Measurements from ENCODE around the gene MAPRE2.

Gene MAPRE2

DNA sequence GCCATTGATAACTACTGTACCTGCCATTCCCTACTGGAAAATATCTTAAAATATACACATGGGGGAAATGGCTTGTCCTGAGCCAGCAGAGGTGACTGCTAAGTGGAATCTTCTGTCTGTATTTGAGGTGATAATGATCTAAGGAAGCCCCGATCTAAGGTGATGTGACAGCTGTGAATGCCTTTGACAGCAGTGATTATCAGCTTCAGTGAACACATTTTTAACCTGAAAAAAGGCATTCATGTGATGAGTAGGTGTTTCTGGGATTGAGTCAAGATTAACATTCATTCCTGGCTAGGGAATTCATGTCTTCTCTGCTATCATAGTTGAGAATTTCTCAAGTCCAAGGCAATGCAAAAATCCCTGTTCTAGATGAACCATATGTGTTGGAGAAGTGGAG lies 9.1 kb upstream of the MAPRE2 start:
- DNase-seq (ENCODE audit: low read depth in 1 of 2, low spot score in 1 of 2): no peak

GRCh38 chr18:35038029-35038428 lies 3.2 kb upstream of the MAPRE2 start:
- DNase-seq (ENCODE audit: low read depth in 1 of 2, low spot score in 1 of 2): no peak

GRCh38 chr18:35038881-35039491 lies 2.2 kb upstream of the MAPRE2 start:
- no peak for DNase-seq (ENCODE audit: low read depth in 1 of 2, low spot score in 1 of 2)

DNA sequence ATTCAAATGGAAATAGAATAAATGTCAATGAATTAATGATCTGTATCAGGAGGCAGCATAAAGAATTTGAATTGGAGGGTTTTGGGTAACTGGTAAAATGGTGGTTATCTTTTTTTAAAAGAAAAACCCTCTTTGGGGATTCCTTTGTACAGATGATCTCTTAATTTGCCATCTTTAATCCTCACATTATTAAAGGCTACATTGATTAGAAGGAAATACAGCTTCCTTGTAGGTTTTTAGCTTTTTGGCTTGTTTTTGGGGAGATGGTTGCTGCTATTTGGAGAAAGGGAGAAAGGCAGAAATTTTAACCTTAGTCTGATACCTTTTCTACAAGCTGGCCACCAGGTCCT lies 600 bp upstream of the MAPRE2 start:
- no peak for DNase-seq (ENCODE audit: low read depth in 1 of 2, low spot score in 1 of 2)

DNA sequence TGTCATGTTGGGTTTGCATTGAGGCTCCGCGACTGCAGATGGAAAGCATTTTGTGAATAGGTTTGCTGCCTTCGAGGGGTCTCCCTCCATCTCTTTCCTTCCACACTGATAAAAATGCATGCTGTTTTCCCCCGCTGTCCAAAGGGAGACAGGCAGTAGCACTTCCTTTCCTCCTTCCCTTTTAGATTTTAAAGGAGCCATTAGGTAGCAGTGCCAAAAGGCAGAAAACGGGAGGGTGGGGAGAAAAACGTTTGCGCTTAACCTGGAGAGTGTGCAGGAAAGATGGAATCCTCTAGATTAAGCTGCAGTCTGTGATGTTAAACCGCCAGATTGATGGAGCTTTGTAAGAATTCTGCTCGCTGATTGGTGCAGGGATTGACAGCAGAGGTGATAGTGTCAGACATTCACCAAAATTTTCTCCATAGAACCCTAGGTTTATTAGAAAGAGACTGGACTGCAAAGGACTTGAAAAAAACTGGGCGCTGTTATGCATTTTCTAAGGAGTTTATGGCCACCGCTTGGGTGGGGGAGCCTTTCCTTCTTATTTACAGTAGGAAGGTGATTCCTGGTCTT lies 688 bp downstream of the MAPRE2 start:
- no peak for DNase-seq (ENCODE audit: low read depth in 1 of 2, low spot score in 1 of 2)

DNA sequence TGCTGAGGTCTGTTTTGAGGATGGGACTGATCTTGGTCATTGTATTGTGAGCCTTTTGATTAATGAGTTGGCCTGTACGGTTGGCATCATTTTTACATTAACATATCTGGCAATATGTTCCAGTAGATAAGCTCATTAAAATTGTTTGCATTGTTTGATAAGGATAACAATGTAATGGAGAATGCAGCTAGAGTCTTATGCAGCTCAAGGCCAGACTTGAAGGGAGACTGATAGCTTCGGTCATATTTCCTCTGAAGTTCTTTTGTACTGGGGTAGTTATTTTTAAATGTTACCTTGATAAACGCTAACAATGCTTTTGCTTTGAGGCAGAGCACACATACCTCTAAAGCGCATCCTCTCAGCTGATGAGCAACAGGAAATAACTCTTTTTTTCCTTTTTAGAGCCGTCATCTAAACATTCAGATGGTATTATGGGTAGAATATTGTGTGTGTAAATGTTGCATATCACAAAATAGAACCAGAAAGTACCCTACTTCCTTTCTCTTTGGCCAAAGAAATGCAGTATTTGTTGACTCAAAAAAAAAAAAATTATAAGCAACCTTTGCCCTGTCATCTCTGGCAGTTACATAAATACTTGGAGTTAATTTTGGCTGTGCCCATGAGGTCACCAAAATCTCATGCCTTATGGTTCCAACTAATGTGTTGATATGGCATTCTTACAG lies 1.3 kb downstream of the MAPRE2 start:
- no peak for DNase-seq (ENCODE audit: low read depth in 1 of 2, low spot score in 1 of 2)

- DNase-seq (ENCODE audit: low read depth in 1 of 2, low spot score in 1 of 2): no peak
These were observed 2.0 kb downstream of the MAPRE2 start for GRCh38 chr18:35043207-35043606.

- DNase-seq (ENCODE audit: low read depth in 1 of 2, low spot score in 1 of 2): no peak
These were observed 3.9 kb downstream of the MAPRE2 start for GRCh38 chr18:35045121-35045520.

DNA sequence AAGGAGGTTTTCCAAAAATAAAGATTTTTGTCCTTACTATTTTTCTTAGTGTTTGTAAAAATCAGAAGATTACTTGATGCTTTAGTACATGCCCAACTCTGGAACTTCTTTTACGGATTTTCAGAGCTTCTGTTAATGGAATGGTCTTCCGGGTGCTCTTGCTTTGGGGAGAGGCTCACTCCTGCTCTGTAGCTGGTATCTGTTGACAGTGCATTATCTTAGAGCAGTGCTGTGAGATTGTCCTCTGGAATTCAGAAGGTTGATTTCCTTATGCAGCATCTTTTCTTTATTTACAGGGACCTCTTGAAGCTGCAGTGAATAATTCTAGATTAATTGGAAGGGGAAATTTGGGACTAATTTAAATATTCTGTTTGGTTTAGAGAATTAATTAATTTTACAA lies 4.6 kb downstream of the MAPRE2 start:
- no peak for DNase-seq (ENCODE audit: low read depth in 1 of 2, low spot score in 1 of 2)

DNA sequence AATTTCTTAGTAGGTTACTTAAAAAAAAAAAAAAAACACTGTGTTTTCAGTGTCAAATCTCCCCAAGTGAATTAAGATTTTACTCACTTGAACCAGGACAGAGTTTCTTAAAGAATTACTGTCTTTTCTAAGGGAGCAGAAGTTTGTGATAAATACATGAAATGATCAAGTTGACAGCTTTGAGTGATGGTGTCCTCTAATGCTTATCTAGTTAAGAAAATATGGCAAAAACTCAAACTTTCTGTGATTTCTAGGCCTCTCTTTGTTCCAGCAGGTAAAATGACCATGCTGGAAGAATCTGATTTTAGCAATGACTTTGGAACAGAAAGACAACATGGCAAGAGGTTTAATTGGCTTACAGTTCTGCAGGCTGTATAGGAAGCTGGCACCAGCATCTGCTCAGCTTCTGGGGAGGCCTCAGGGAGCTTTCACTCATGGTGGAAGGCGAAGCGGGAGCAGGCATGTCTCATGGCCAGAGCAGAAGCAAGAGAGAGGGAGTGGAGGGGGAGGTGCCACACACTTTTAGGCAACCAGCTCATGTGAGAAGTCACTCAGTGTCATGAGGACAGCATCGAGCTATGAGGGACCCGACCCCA lies 6.6 kb downstream of the MAPRE2 start:
- DNase-seq (ENCODE audit: low read depth in 1 of 2, low spot score in 1 of 2): no peak

DNA sequence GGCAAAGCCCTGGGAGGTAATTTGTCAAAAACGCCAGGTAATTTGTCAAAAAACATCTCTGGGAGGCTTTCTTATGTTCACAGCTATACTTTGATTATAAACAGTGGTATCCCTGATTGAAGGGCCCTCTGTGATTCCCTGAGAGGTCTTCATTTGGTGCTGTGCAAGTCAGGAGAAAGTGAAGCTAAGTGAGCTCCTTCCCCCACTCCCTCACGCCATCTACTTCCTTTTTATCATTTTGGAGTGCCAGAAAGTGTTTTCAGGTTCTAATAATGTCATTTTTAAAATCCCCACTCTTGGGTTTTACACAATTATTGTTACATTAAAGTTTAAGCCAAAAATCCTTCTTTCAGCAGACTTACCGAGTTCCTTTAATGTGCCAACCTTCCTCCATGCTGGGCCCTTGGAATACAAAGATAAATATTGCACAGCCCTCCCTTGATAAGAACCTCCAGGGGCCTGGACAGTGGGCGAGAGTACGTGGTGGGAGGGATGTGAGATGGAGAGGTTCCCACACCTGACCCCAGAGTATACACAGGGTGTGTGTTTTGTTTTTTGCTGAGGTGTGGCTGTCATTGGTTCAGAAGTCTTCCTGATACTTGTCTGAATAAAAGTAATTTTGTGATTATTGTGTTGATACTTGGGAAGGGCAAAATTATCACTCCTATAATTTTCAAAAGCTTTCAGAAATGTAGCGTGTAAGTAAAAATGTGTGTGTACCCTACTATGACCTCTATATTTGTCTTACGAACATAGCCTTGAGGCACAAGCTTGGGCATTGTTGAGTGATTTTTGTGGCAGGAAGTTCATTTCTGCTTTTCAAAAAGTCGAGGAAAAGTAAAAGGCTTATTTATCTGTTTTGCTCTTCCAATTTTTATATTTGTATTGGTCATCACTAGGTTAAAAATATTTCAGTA lies 8.2 kb downstream of the MAPRE2 start:
- no peak for DNase-seq (ENCODE audit: low read depth in 1 of 2, low spot score in 1 of 2)

DNA sequence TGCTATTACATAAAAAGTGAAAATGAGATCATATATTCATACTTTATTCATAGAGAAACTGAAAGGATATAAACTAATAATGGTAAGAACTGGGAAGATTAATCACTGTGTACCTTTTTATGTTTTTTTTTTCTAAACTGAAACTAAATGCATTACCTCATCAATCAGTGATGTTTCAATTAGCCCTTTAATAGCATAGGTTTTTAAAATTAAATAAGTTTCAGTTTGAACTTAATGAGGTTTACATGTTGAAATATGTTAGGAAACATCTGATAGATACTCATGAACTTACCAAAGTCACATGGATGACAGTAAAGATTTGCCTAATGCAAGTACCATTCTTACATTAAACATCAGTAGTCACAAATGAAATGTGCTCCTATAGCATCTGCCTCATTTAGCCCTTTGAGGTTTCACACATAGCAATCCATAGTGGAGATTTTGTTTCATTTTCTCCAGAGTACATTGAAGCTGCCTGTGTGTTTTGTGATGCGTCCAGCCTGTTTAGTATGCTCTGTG lies 8.9 kb downstream of the MAPRE2 start:
- no peak for DNase-seq (ENCODE audit: low read depth in 1 of 2, low spot score in 1 of 2)

GRCh38 chr18:35050705-35051195 lies 9.5 kb downstream of the MAPRE2 start:
- no peak for DNase-seq (ENCODE audit: low read depth in 1 of 2, low spot score in 1 of 2)

DNA sequence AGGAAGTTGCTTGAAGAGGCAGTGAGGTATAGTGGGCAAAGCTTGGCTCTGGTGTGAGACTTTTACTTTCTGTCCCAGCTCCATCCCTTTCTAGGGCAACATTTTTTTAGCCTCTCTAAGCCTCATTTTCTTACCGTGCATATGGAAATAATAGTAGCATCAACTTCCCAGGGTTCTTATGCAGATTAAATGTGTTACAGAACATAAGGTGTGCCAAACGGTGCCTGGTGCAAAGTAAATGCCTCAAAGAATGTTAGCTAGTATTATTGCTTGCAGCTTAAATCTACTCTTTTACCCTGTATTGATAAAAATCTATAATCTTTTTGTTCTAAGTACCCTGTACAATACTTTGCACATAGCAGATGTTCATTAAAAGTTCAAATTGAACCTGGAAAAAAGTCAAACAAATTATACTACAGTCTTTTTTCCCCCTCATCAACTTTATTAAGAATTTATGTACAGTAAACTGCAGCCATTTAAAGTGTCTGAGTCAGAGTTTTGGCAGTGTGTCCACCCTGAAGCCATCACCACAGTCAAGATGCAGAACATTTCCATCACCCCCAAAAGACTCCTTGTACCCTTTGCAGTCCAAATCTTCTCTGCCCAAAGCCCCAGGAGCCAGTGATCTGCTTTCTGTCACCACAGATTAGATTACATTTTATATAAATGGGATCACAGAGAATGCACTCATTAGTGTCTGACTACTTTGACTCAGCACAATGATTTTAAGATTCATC lies 10.6 kb downstream of the MAPRE2 start:
- no peak for DNase-seq (ENCODE audit: low read depth in 1 of 2, low spot score in 1 of 2)

GRCh38 chr18:35054401-35054800 lies 13.2 kb downstream of the MAPRE2 start:
- DNase-seq (ENCODE audit: low read depth in 1 of 2, low spot score in 1 of 2): no peak

DNA sequence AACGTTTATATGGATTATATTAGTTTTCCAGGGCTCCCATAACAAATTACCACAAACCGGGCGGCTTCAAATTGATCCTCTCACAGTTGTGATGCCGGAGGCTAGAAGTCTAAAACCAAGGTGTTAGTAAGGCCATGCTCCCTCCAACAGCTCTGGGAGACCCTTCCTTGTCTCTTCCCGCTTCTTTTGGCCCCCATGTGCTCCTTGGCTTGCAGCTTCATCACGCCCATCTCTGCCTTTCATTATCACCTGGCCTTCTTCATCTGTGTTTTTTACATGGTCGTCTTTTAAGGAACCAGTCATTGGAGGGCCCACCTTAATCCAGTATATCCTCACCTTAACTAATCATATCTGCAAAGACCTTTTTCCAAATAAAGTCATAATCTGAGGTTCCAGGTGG lies 13.9 kb downstream of the MAPRE2 start:
- DNase-seq (ENCODE audit: low read depth in 1 of 2, low spot score in 1 of 2): no peak

- DNase-seq (ENCODE audit: low read depth in 1 of 2, low spot score in 1 of 2): no peak
These were observed 14.5 kb downstream of the MAPRE2 start for GRCh38 chr18:35055726-35056125.

- DNase-seq (ENCODE audit: low read depth in 1 of 2, low spot score in 1 of 2): no peak
These were observed 18.2 kb downstream of the MAPRE2 start for GRCh38 chr18:35059280-35059927.

GRCh38 chr18:35060122-35060815 lies 19.1 kb downstream of the MAPRE2 start:
- no peak for DNase-seq (ENCODE audit: low read depth in 1 of 2, low spot score in 1 of 2)

All from activated T-helper 1 cell treated with anti-CD3 and anti-CD28 coated beads, Interleukin-2, amount 50 U/mL, for 16 hours (primary cell).